ENCODE results near the gene CEP295NL.

DNA sequence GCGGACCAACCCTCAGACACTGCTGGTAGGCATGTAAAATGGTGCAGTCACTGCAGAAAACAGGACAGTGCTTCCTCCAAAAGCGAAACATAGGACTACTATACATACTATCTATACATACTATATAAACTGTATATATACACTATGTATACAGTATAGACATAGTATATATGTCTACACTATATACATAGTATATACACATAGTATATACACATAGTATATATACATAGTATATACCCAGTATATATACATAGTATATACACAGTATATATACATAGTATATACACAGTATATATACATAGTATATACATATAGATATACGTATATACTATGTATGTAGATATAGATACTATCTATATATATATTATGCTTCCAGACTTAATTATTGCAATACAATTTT lies 55.9 kb downstream of the CEP295NL start:
- TF ChIP-seq, protein P1, sequence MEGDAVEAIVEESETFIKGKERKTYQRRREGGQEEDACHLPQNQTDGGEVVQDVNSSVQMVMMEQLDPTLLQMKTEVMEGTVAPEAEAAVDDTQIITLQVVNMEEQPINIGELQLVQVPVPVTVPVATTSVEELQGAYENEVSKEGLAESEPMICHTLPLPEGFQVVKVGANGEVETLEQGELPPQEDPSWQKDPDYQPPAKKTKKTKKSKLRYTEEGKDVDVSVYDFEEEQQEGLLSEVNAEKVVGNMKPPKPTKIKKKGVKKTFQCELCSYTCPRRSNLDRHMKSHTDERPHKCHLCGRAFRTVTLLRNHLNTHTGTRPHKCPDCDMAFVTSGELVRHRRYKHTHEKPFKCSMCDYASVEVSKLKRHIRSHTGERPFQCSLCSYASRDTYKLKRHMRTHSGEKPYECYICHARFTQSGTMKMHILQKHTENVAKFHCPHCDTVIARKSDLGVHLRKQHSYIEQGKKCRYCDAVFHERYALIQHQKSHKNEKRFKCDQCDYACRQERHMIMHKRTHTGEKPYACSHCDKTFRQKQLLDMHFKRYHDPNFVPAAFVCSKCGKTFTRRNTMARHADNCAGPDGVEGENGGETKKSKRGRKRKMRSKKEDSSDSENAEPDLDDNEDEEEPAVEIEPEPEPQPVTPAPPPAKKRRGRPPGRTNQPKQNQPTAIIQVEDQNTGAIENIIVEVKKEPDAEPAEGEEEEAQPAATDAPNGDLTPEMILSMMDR (IDR thresholded peaks at IDR 0.05; ENCODE audit: low read length) = no peak
- TF ChIP-seq EZH2 (IDR thresholded peaks at IDR 0.05; ENCODE audit: borderline replicate concordance, low read length) = no peak
